GM19240 (cell line): Measurements from ENCODE around the gene SORCS2.

Experiments used
- DNase-seq: peaks from one replicate; pipeline ENCODE4 v3.0.0; 2011; ENCODE audit warnings: low spot score; ENCODE audit not compliant: insufficient read length

SORCS2 gene

GRCh38 chr4:7368296-7368695, 176.0 kb downstream of the SORCS2 start:
- no peak for DNase-seq

GRCh38 chr4:7369511-7369910, 177.2 kb downstream of the SORCS2 start:
- no peak for DNase-seq

- no peak for DNase-seq
Observed at GRCh38 chr4:7370038-7370437, 177.7 kb downstream of the SORCS2 start.

- no peak for DNase-seq
Observed at GRCh38 chr4:7371210-7371941, 179.0 kb downstream of the SORCS2 start.

GRCh38 chr4:7372673-7373072, 180.3 kb downstream of the SORCS2 start:
- no peak for DNase-seq

GRCh38 chr4:7374571-7374970, 182.2 kb downstream of the SORCS2 start:
- DNase-seq = no peak

- no peak for DNase-seq
Observed at GRCh38 chr4:7375427-7375826, 183.1 kb downstream of the SORCS2 start.

- no peak for DNase-seq
Observed at GRCh38 chr4:7377223-7377865, 185.0 kb downstream of the SORCS2 start.

- DNase-seq = no peak
Observed at GRCh38 chr4:7379186-7379585, 186.8 kb downstream of the SORCS2 start.

- no peak for DNase-seq
Observed at GRCh38 chr4:7379719-7380118, 187.4 kb downstream of the SORCS2 start.

GRCh38 chr4:7381221-7381889, 189.0 kb downstream of the SORCS2 start:
- DNase-seq = no peak

- no peak for DNase-seq
Observed at GRCh38 chr4:7381890-7382633, 189.7 kb downstream of the SORCS2 start.

- no peak for DNase-seq
Observed at GRCh38 chr4:7382634-7383014, 190.3 kb downstream of the SORCS2 start.

- DNase-seq = no peak
Observed at GRCh38 chr4:7383266-7383665, 190.9 kb downstream of the SORCS2 start.

GRCh38 chr4:7384003-7384928, 191.9 kb downstream of the SORCS2 start:
- DNase-seq = no peak

GRCh38 chr4:7384929-7385890, 192.9 kb downstream of the SORCS2 start:
- DNase-seq = no peak

- no peak for DNase-seq
Observed at GRCh38 chr4:7387925-7388324, 195.6 kb downstream of the SORCS2 start.

GRCh38 chr4:7388627-7389026, 196.3 kb downstream of the SORCS2 start:
- no peak for DNase-seq

- no peak for DNase-seq
Observed at GRCh38 chr4:7389101-7389701, 196.9 kb downstream of the SORCS2 start.
